NCI-H2029 treated with DMSO at 0.1 percent for 48 hours (cell line): ENCODE measurements around the gene XRN2.

Experiments used
- DNase-seq: peaks from one replicate; lab custom pipeline; 2025; lab: John Stamatoyannopoulos, UW

XRN2 gene

DNA sequence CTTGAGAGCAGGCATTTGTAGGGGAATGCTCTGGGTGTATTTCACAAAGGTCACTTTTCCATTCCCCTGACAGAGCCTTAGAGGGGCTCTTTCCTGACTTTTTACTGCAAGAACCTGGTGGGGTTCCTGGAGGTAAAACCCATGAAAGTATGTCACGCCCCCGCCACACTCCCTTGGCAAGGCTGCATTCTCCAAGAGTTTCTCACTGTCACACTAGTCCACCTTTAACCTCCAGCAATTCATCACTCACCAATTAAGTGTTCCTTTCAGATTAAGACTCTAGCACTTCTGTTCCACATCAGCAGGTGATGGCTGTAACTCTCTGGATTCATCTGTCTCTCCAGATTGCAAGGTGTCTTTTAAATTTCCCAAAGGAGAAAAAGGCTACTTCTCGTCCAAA, 126.9 kb downstream of the XRN2 start:
- DNase-seq: no peak

DNA sequence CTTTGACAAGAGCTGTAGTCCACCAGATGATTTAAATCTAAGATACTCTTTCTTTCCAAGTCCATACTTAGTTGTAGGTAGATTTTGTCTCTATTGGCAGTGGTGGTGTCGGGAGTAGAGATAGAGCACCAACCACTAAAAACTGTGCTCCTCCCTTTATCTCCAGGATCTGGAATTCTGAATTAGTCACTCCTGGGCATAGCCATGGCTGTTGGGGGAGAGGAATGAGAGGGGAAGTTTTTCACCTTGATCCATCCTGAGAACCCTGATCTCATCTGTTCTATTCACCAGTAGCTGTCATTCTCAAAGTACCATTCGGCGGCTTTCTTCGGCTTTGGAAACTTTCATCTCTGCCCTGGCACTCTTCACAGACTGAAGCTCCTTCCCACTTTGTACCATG, 129.8 kb downstream of the XRN2 start:
- no peak for DNase-seq

DNA sequence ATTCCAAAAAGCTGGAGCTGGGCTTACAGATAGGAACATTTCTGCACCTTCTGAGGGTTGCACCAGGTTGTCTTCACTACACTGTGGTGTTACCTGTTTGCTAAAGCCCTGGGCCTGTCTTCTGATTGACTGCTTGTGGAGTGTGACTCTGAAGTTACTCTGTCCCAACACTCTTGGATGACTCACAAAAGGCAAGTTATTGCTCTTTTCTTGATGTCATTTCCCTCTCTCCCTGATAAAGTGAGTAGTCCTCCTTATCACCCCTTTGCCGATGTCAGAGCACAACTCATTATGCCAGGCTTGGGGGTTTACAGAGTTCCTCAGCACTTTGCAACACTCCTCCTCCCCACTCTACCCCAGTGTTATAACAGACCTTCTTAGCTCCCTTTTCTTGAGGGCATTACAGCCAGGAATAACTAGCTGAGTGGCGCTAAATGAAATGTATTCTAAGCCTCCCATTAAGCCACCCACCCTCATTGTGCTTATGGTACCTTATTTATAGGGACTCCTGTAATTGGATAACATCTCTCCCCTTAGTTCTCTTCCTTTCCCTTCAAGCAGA, 130.3 kb downstream of the XRN2 start:
- no peak for DNase-seq

DNA sequence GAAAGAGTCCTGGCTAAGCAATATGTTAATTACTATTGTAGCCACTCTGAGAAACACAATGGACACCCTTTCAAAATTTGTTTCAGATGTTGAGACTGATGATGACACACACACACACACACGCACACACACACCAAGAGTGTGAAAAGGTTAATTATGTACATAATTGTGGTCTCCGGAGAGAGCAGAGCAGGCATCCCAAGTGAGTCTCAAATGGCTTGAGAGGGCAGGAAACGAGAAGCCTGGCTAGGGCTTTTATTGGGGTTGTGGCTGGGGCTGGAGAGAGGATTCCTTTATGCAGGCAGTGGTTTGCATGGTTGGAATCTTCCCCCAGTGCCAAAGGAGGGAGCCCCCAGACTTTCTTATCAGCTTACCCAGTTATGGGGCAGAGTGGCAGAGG, 132.4 kb downstream of the XRN2 start:
- no peak for DNase-seq

DNA sequence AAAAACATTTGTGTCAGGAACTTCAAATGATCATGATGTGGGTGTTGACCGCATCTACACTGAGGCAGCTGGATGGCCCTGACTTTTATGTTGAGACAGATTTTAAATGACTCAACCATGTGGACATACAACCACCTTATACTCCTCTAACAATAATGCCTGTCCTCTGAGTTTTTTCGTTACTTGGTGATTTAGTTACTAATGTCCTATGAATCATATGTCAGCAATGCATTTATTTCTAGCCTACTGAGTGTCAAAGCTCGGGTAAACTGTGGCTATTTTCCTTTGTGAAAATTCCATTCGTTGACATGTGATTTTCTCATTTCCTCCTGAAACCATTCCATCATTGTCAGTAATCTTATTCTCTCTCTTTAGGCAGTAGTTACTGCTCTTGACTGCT, 133.1 kb downstream of the XRN2 start:
- no peak for DNase-seq

DNA sequence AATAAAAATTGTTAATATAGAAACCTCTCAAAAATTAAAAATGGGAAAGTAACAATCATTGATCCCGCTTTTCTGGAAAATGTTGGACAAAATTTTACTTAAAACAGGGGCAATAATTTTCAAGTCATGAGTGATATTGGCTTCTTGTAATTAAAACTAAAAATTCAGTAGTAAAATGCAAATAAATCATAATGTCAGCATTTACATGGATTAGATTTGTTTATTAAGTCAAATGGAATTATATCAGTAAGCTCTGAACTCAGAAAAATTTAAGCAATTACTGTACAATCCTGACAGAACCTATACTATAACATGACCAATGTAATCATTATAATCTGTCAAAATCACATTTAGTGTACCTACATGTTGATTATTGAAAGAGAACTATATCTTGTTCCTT, 134.1 kb downstream of the XRN2 start:
- no peak for DNase-seq

DNA sequence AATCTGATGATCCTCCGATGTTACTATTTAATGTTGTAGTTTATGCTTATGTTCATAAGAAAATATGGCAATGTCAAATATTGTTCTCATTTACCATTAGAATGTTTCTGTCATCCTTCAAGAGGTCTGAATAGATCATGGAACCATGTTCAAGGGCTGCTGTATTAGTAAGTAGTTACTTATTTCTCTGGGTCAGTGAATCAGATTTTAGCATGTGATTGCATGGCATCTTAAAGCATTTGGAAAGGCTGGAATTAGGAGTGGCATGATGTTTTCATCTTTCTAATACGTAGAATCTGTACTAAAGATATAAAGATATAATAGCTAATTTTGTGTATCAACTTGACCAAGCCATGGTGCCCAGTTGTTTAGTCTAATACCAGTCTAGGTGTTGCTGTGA, 134.7 kb downstream of the XRN2 start:
- no peak for DNase-seq
